DMS 273 treated with DMSO at 0.1 percent for 48 hours (cell line): ENCODE data around the gene DNASE1L1.
"Not testable (repeated sequence)": the region's sequence is repeated elsewhere in the genome, so short reads cannot be mapped to it uniquely, and the experiment has no call there.

ENCODE experiments used
- DNase-seq: peaks from one replicate; lab custom pipeline; 2025; lab: John Stamatoyannopoulos, UW

DNASE1L1 gene

GRCh38 chrX:154403858-154404257 lies 5.2 kb downstream of the DNASE1L1 start:
- no peak for DNase-seq

GRCh38 chrX:154403192-154403591 lies 5.9 kb downstream of the DNASE1L1 start:
- DNase-seq = no peak

- no peak for DNase-seq
These were observed 6.4 kb downstream of the DNASE1L1 start for GRCh38 chrX:154402622-154403127.

- DNase-seq = no peak
These were observed 7.0 kb downstream of the DNASE1L1 start for GRCh38 chrX:154401918-154402621.

- DNase-seq = peak; percentile 63
These were observed 7.8 kb downstream of the DNASE1L1 start for GRCh38 chrX:154401045-154401799.

GRCh38 chrX:154400369-154400817 lies 8.7 kb downstream of the DNASE1L1 start:
- not testable (repeated sequence) for DNase-seq

GRCh38 chrX:154399527-154400368 lies 9.3 kb downstream of the DNASE1L1 start:
- no peak for DNase-seq

- no peak for DNase-seq
These were observed 10.2 kb downstream of the DNASE1L1 start for GRCh38 chrX:154398668-154399526.

GRCh38 chrX:154397888-154398667 lies 11.0 kb downstream of the DNASE1L1 start, which contains the start of gene RPL10:
TSS of gene RPL10 (plus strand) at chrX:154398377. CDS start at chrX:154398520, 143 bp downstream.
- DNase-seq = peak; percentile 90

GRCh38 chrX:154396973-154397887 lies 11.8 kb downstream of the DNASE1L1 start:
- no peak for DNase-seq

GRCh38 chrX:154396363-154396762 lies 12.7 kb downstream of the DNASE1L1 start:
- DNase-seq = not testable (repeated sequence)

GRCh38 chrX:154389812-154390747 lies 19.0 kb downstream of the DNASE1L1 start:
- not testable (repeated sequence) for DNase-seq

- not testable (repeated sequence) for DNase-seq
These were observed 20.4 kb downstream of the DNASE1L1 start for GRCh38 chrX:154388649-154389048.

- DNase-seq = not testable (repeated sequence)
These were observed 21.0 kb downstream of the DNASE1L1 start for GRCh38 chrX:154388094-154388493.

GRCh38 chrX:154384284-154384892 lies 24.7 kb downstream of the DNASE1L1 start:
- DNase-seq = no peak

GRCh38 chrX:154383359-154384283 lies 25.4 kb downstream of the DNASE1L1 start:
- DNase-seq = no peak
